IPS DF 4.7 (cell line): ENCODE measurements around the gene SIAH3.
"Not testable (repeated sequence)": the region's sequence is repeated elsewhere in the genome, so short reads cannot be mapped to it uniquely, and the experiment has no call there.

ENCODE experiments used
- DNase-seq: peaks from one replicate; pipeline ENCODE4 v3.0.0-alpha.2; 2013; ENCODE audit warnings: low spot score; ENCODE audit errors: extremely low read depth

Gene SIAH3

DNA sequence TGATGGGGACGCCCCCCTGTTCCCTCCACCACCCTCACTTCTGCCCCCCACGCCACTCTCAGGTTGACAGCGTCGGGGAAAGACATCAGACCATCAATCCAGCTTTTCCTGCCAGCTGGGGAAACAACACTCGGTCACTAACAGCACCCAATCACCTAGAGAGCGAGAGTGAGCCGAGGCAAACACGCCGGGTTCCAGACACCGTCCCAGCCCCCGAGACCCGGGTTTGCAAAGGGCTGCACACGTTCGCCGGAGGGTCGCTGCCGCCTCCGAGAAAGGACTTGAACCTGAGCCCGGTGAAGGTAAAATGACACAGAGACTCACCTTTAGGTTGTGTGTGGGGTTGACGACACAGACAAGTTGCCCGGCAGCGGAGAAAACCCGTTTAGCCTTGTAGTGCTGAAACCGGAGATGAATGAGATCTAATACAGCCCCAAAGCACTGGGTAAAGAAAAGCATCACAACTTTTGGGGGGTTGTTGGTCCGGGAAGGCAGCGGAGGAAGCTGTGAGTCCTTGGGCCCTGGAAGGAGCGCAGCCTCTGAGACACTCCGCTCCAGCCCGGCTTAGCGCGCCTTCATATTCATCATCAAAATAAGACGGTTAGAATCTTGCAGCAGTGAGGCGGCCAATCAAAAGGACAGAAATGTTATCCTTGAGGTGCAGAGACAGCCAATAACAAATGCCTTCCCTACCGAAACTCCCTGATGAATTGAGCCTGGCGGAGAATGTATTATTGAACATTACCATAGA is at the start of gene SIAH3:
Gene SIAH3 (minus strand): TSS at position 583 of the 751 bp plus-strand sequence. CDS start 124 bp downstream, at position 459.
- DNase-seq = no peak

- DNase-seq = no peak
Measured at GRCh38 chr13:45899406-45899805, 47.9 kb upstream of the SIAH3 start.

DNA sequence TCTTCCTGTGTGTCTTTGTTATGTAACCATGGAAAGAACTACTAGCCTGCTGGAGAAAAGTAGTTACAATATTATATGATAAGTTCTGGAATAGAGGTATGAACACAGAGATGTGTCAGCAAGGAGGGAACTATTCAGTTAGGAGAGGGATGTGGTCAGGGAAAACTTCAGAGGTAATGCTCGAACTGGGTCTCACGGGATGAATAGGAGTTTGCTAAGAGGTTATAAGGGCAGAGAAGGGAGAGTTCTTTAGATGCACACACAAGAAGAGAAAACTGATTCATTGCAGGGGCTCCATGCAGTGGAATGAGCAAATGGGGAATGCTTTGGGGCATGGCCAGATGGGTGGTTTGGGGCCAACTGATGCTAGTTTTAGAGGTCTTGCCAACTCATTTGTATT is 46.0 kb upstream of the SIAH3 start:
- DNase-seq = no peak

- no peak for DNase-seq
Measured at GRCh38 chr13:45896285-45896684, 44.7 kb upstream of the SIAH3 start.

GRCh38 chr13:45895881-45896280 is 44.3 kb upstream of the SIAH3 start:
- DNase-seq = no peak

GRCh38 chr13:45892513-45892912 is 41.0 kb upstream of the SIAH3 start:
- DNase-seq = no peak

DNA sequence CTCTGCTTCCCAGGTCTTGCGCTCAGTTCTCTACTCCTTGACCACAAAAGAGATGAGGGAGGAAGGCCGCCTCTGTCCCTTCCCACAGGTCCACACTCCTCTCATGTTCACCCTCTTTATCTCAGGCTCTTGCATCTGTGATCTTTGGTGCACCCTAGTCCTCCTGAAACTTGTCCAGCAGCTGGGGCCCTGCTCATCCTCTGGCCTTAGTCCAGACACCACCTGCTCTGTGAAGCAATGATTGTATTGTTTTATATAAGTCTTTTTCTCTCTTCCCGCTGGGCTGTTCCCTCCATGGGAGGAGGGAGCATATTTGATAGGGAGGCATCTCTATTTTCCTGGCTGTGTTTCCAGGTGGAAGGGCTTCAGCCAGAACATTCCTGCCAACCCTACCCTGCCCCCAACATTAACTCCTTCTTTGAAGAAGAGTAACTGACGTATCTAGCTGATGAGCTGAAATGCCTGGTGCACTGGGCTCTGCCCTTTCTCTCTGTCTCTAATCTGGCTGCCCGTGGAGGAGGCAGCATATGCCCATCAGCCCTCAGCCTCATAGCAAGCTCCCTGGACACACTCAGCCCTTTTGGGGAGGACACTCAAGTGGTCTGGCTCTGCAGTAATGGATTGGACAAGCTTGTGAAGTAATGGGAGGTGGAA is 38.2 kb upstream of the SIAH3 start:
- DNase-seq = no peak

DNA sequence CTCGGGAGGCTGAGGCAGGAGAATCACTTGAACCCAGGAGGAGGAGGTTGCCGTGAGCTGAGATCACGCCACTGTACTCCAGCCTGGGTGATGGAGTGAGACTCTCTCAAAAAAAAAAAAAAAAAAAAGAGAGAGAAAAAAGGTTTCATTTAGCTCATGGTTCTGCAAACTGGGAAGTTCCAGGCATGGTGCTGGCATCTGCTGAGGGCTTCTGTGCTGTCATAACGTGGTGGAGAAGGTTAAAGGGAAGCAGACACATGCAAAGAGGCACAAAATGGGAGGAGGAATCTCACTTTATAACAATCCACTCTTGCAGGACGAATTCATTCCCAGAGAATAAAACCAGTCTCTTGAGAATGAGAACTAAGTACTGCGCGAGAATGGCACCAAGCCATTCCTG is 34.9 kb upstream of the SIAH3 start:
- no peak for DNase-seq

GRCh38 chr13:45885194-45885593 is 33.6 kb upstream of the SIAH3 start:
- no peak for DNase-seq

- DNase-seq = no peak
Measured at GRCh38 chr13:45882626-45883025, 31.1 kb upstream of the SIAH3 start.

DNA sequence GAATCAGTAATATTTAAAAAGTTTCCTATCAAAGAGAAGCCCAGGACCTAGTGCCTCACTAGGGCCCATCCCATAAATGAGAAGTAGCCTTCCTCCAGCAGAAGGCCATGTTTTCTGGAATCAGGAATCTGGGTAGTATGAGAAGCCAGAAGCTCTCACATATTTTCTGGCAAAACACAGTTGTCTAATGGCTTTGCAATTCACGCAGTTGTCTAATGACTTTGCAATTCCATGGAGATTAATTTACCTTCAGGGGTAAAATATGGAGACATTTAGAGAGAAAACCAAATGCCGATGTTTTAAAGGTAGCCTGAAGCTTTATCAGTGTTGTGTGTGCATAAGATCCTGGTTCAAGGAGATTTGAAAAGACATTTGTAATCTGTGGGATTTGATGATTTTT is 29.8 kb upstream of the SIAH3 start:
- DNase-seq = no peak

- no peak for DNase-seq
Measured at GRCh38 chr13:45880242-45880641, 28.7 kb upstream of the SIAH3 start.

GRCh38 chr13:45879666-45880065 is 28.1 kb upstream of the SIAH3 start:
- no peak for DNase-seq

GRCh38 chr13:45878966-45879365 is 27.4 kb upstream of the SIAH3 start:
- no peak for DNase-seq

DNA sequence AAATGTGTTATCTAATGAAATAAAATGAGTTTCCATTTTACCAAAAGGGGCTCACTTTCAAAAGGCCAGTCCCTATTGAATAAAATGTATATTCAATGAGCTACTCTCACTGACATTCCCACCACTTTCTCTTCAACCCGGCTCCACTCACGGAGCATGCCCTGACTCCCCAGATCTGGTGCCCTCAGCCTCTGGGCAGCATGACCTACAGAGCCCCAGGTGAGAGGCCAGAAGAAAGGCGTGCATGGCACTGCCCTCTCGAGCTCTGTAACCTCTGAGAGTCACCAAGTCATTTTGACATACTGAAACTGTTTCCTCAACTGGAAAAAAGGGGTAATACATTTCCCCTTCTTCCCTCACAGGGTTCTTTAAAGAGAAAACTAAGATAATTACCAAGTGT is 25.2 kb upstream of the SIAH3 start:
- no peak for DNase-seq

DNA sequence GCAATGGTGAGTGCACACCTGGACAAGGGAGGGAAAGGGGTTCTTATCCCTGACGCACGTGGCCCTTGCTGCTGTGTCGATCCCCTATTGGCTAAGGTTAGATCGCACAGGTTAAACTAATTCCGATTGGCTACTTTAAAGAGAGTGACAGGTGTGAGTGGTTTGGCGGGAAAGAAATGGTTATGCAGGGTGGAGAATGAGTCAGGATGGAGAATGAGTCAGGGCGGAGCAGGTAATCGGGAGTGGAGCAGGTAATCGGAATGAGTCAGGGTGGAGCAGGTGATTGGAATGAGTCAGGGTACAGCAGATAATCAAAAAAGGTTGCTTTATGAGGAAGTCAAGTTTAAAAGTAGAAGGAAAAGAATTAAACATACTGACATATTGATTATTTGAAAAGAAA is 24.4 kb upstream of the SIAH3 start:
- no peak for DNase-seq

DNA sequence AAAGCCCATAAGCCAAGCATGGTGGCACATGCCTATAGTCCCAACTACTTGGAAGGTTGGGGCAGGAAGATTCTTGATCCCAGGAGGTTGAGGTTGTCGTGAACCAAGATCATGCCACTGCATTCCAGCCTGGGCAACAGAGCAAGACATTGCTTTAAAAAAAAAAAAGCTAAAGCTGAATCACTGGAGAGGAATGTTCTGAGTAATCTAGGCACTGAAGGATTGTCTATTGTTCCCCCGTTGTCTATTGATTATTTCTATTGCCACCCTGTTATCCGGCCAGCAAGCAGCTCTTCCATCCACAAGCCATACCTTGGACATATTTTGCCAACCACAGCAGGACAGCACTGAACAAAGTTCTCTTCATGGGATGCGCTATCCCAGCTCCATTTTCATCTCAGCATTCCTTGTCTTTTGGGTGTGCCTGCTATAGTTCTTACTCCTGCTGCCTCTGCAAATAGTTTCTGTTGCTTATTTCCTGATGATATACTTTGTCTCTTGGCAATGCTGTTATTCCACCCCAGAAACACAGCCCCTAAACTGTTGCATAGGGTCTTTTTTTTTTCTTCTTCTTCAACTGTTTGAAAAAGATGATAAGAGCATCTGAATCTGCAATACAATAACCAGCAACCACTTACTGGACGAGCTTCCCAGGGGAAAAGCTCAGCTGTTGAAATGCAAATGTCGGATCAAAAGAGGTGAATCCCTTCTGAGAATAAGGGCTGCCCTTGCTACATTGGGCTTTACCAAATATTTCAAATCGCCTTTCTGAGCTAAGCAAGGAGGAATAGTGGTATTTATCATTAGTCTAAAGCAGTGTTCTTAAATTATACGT is 22.2 kb upstream of the SIAH3 start:
- DNase-seq = no peak

GRCh38 chr13:45872566-45872965 is 21.0 kb upstream of the SIAH3 start:
- no peak for DNase-seq

DNA sequence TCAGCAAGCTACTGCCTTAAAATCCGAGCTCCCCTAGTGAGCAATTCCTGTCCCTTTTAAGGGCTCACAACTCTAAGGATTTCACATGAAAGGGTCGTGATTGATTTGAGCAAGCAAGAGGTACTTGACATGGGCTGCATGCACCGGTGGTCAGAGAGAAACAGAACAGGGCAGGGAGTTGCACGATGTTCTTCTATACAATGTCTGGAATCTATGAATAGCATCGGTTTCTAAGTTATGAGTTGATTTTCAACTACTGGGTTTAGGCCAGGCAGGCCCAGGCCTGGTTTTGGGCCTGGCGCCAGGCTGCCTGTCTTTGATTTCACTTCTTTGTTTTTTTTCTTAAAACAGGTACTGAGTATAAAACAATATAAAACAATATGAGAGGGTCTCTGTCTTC is 19.6 kb upstream of the SIAH3 start:
- DNase-seq = not testable (repeated sequence)

- no peak for DNase-seq
Measured at GRCh38 chr13:45870232-45870631, 18.7 kb upstream of the SIAH3 start.

GRCh38 chr13:45865414-45865813 is 13.9 kb upstream of the SIAH3 start:
- no peak for DNase-seq
